HepG2 (cell line): Measurements from ENCODE around the gene AP4M1. TPM values are rescaled to one million over a fixed set of nuclear protein-coding genes. Genes with fewer than 3 reads are reported as not detected.
A peak's percentile ranks its signal among the peaks of the same experiment; 100 is the strongest.

Experiments
- ATAC-seq: fragments of 200-7000 bp; cut with Tn5 transposase; 3 replicates; pipeline ENCODE4 v1.9.1; 2020; ENCODE audit warnings: mild to moderate bottlenecking, moderate library complexity
- BruUV-seq: library from RNA; stranded (reverse); fragments of 400-500 nt; replicated peaks from 2 replicates; lab custom pipeline; 2021; lab: Mats Ljungman, UMichigan
- CTCF ChIA-PET: fragments of 300-600 bp; formaldehyde crosslinking; extraction: SDS; loops from one replicate; lab custom pipeline; 2021; ENCODE audit warnings: low total read pairs, inconsistent platforms, low intra/inter-chr PET ratio; lab: Yijun Ruan, JAX
- POLR2A ChIA-PET: fragments of 350-600 bp; sonication (Branson Sonifier 250); formaldehyde crosslinking; loops from one replicate; lab custom pipeline; 2020; ENCODE audit warnings: antibody characterized with exemption, inconsistent platforms; lab: Yijun Ruan, JAX
- DNase-seq: peaks from one replicate; pipeline ENCODE4 v3.0.0-alpha.2; 2015; ENCODE audit warnings: low spot score
- FAIRE-seq: peaks from 3 replicates; lab custom pipeline; 2011; peaks lifted over from hg19 to GRCh38; lab: Jason Lieb, UNC
- H2AFZ ChIP-seq: one replicate; pipeline ENCODE4 v1.6.1; 2011; ENCODE audit warnings: low read length, inconsistent platforms
- H3K27ac ChIP-seq: fragments of 300-600 bp; 3 replicates; pipeline ENCODE4 v1.8.0; 2011; ENCODE audit warnings: mixed run types, mild to moderate bottlenecking, mixed read lengths, low read length, inconsistent platforms; ENCODE audit not compliant: insufficient read depth; ENCODE audit errors: extremely low read length
- H3K27me3 ChIP-seq, 2 experiments: fragments of 200-600 bp in 1 of 2; 2 replicates in 1 of 2; 3 replicates in 1 of 2; pipeline versions ENCODE4 v1.6.0 to v1.8.0; 2011; ENCODE audit warnings: low read length in 2 of 2, mild to moderate bottlenecking in 2 of 2, moderate library complexity in 2 of 2, inconsistent platforms in 1 of 2; ENCODE audit not compliant: insufficient read depth in 2 of 2, control insufficient read depth in 1 of 2
- H3K36me3 ChIP-seq, 2 experiments: fragments of 200-600 bp in 1 of 2; replicated peaks in 1 of 2; 2 replicates in 1 of 2; 3 replicates in 1 of 2; pipeline versions ENCODE4 v1.5.1 to v1.8.0; 2011; ENCODE audit warnings: low read length in 2 of 2, inconsistent platforms in 1 of 2; ENCODE audit not compliant: insufficient read depth in 2 of 2, control insufficient read depth in 1 of 2
- H3K4me1 ChIP-seq: 2 replicates; pipeline ENCODE4 v1.5.1; 2012; ENCODE audit warnings: low read length, inconsistent platforms; ENCODE audit not compliant: insufficient read depth
- H3K4me2 ChIP-seq: 2 replicates; pipeline ENCODE4 v1.6.0; 2011; ENCODE audit warnings: low read depth, low read length, inconsistent platforms
- H3K4me3 ChIP-seq, 3 experiments: fragments of 200-600 bp in 1 of 3; sonication (generic), shearing (Covaris generic) in 1 of 3; replicated peaks in 1 of 3; 2 replicates each; pipeline ENCODE4 v1.5.1; 2011 to 2016; ENCODE audit warnings: low read length in 3 of 3, inconsistent platforms in 2 of 3, low read depth in 2 of 3, mild to moderate bottlenecking in 2 of 3, control low read depth in 1 of 3, mixed read lengths in 1 of 3; ENCODE audit not compliant: insufficient read depth in 1 of 3
- H3K79me2 ChIP-seq: one replicate; pipeline ENCODE4 v1.6.1; 2011; ENCODE audit warnings: low read length, inconsistent platforms; ENCODE audit not compliant: insufficient read depth
- H3K9ac ChIP-seq: 2 replicates; pipeline ENCODE4 v1.6.0; 2011; ENCODE audit warnings: mild to moderate bottlenecking, low read depth, low read length, inconsistent platforms; ENCODE audit not compliant: insufficient read depth
- H3K9me3 ChIP-seq: 2 replicates; pipeline ENCODE4 v1.5.1; 2012; ENCODE audit warnings: mild to moderate bottlenecking, low read length
- H4K20me1 ChIP-seq: 2 replicates; pipeline ENCODE4 v1.6.0; 2011; ENCODE audit warnings: inconsistent platforms, mild to moderate bottlenecking, low read length, moderate library complexity; ENCODE audit not compliant: insufficient read depth
- ARNT2 ChIP-seq: sonication (generic); formaldehyde crosslinking; IDR thresholded peaks from 2 replicates; pipeline ENCODE4 v1.8.0; 2022; ENCODE audit warnings: mild to moderate bottlenecking, low read depth, missing genetic modification reagents, moderate library complexity
- GPBP1L1 ChIP-seq: sonication (generic); formaldehyde crosslinking; IDR thresholded peaks from 2 replicates; pipeline ENCODE4 v1.5.0; 2020; ENCODE audit warnings: mild to moderate bottlenecking, missing genetic modification reagents
- PAWR ChIP-seq: sonication (generic); formaldehyde crosslinking; IDR thresholded peaks from 2 replicates; pipeline ENCODE4 v1.4.0; 2020; ENCODE audit warnings: missing genetic modification reagents, mild to moderate bottlenecking, borderline replicate concordance
- SALL2 ChIP-seq: sonication (generic); formaldehyde crosslinking; IDR thresholded peaks from 2 replicates; pipeline ENCODE4 v1.8.1; 2023; ENCODE audit warnings: mild to moderate bottlenecking, missing genetic modification reagents, inconsistent platforms
- SCMH1 ChIP-seq: sonication (generic); formaldehyde crosslinking; IDR thresholded peaks from 2 replicates; pipeline ENCODE4 v1.9.0; 2021; ENCODE audit warnings: missing genetic modification reagents, mild to moderate bottlenecking, borderline replicate concordance
- SKI ChIP-seq: fragments of 450-650 bp; IDR thresholded peaks from one replicate; pipeline ENCODE4 v1.6.1; 2018; ENCODE audit warnings: mild to moderate bottlenecking; ENCODE audit not compliant: partially characterized antibody
- ZNF124 ChIP-seq: sonication (generic); formaldehyde crosslinking; IDR thresholded peaks from 2 replicates; pipeline ENCODE4 v1.4.0; 2020; ENCODE audit warnings: missing genetic modification reagents
- ZNF33A ChIP-seq: sonication (generic); formaldehyde crosslinking; IDR thresholded peaks from 2 replicates; pipeline ENCODE4 v1.5.1; 2020; ENCODE audit warnings: missing genetic modification reagents, mild to moderate bottlenecking, moderate library complexity, borderline replicate concordance
- ZNF354B ChIP-seq: sonication (generic); formaldehyde crosslinking; IDR thresholded peaks from 2 replicates; pipeline ENCODE4 v1.8.0; 2022; ENCODE audit warnings: mild to moderate bottlenecking, missing genetic modification reagents
- ZNF552 ChIP-seq: sonication (generic); formaldehyde crosslinking; IDR thresholded peaks from 2 replicates; pipeline ENCODE4 v1.9.0; 2022; ENCODE audit warnings: missing genetic modification reagents, mild to moderate bottlenecking, borderline replicate concordance
- ZNF674 ChIP-seq: sonication (generic); formaldehyde crosslinking; IDR thresholded peaks from 2 replicates; pipeline ENCODE4 v1.5.0; 2020; ENCODE audit warnings: low read depth, mild to moderate bottlenecking, missing genetic modification reagents
- ZNF816 ChIP-seq: sonication (generic); formaldehyde crosslinking; IDR thresholded peaks from 2 replicates; pipeline ENCODE4 v1.8.0; 2022; ENCODE audit warnings: missing genetic modification reagents, mild to moderate bottlenecking, borderline replicate concordance
- ZNF839 ChIP-seq: sonication (generic); formaldehyde crosslinking; IDR thresholded peaks from 2 replicates; pipeline ENCODE4 v1.4.0; 2020; ENCODE audit warnings: missing genetic modification reagents, mild to moderate bottlenecking, borderline replicate concordance
- ZSCAN12 ChIP-seq: sonication (generic); formaldehyde crosslinking; IDR thresholded peaks from 2 replicates; pipeline ENCODE4 v1.9.0; 2021; ENCODE audit warnings: mild to moderate bottlenecking, missing genetic modification reagents
- WGBS: methylation state at CpG from one replicate; pipeline ENCODE4 v1.1.6; 2017; ENCODE audit warnings: low lambda C conversion rate; 5-methylcytosine and 5-hydroxymethylcytosine counted together
- in situ Hi-C: cut with HindIII; loops from 2 replicates; pipeline ENCODE4 v1.10.0; 2017; ENCODE audit warnings: low pct_unique_long_range_greater_than_20kb; ENCODE audit not compliant: extremely low pct_ligation_motif_present
- intact Hi-C: fragments of 100-400 bp; cut with micrococcal nuclease; formaldehyde crosslinking; loops from one replicate; pipeline ENCODE4 v1.10.0; 2022; ENCODE audit not compliant: unreplicated experiment
- polyA plus RNA-seq, 8 experiments: library from polyadenylated mRNA; depleted of rRNA in 3 of 8; stranded (reverse) in 7 of 8; unstranded in 1 of 8; fragments of >200 nt; fragmentation: Illumina TruSeq in 4 of 8; extraction: Trizol in 4 of 8; gene quantifications; 2 replicates each; pipeline versions ENCODE4 v1.2.1 to v1.2.3, GENCODE V29; 2011 to 2016; ENCODE audit warnings: low read depth in 4 of 8, missing spikeins in 1 of 8, mixed read lengths in 1 of 8; ENCODE audit not compliant: insufficient read depth in 1 of 8
- total RNA-seq, 5 experiments: library from RNA; depleted of rRNA; stranded (reverse); fragments of >200 nt; fragmentation: Illumina TruSeq; extraction: Trizol; gene quantifications; 2 replicates each; pipeline ENCODE4 v1.2.3, GENCODE V29; 2016; ENCODE audit warnings: low read depth in 1 of 5
- TF ChIP-seq, protein P1 (sequence below): sonication (generic); formaldehyde crosslinking; conservative IDR thresholded peaks from 2 replicates; pipeline ENCODE4 v1.8.0; 2022; ENCODE audit warnings: missing genetic modification reagents
- TF ChIP-seq, protein P2 (sequence below): IDR thresholded peaks from 2 replicates; pipeline ENCODE4 v1.6.1; 2012; ENCODE audit warnings: low read depth, low read length, improper control_type of control experiment

The AP4M1 gene
- total and polyA plus RNA-seq, 2 of the 13 experiments (the other 11 are each of a cell fraction or from before 2014, with no cell fraction given): 6.3 to 9.7 TPM

GRCh38 chr7:100088095-100088620 is 13.3 kb upstream of the AP4M1 start:
- H4K20me1 ChIP-seq: no peaks in the 10 kb centered on the region
- in situ Hi-C loops (no loop called here), intact Hi-C loops (no loop called here)
- ATAC-seq (0 out of 3 replicates have a peak, but pooled peaks have one; percentile 1), FAIRE-seq (no peak), DNase-seq (no peak)
- H3K9me3 ChIP-seq: no peaks in the 10 kb centered on the region
- 78% methylated on average over 11 of the region's 11 CpGs for WGBS
- ChIA-PET CTCF (no interaction called here), POLR2A (interaction anchor here (1.0 to 2.7 kb wide), 3 partner anchors 13 to 61 kb away, joined by 3 to 29 read pairs (median 4); partner anchors contain the start of genes AP4M1, LAMTOR4, MBLAC1 and MCM7)
- H3K4me2 ChIP-seq: peak overlapping the region; percentile 87
- peak overlapping the region; percentile 74 for H3K27ac ChIP-seq
- TSS peak; percentile 45 for BruUV-seq
- peaks cover 29% of the 10 kb centered on the region for H3K4me1 ChIP-seq
- peak overlapping the region; percentile 20 for H2AFZ ChIP-seq
- H3K36me3 ChIP-seq: peaks cover 18 to 30% of the 10 kb centered on the region in 2 experiments
- H3K4me3 ChIP-seq: peak overlapping the region; percentile 83 to 97 (median 84)
- peaks cover 10% of the 10 kb centered on the region for H3K79me2 ChIP-seq
- no peaks in the 10 kb centered on the region; a peak in 1 of 5 replicates for H3K27me3 ChIP-seq
- H3K9ac ChIP-seq: peak overlapping the region; percentile 96
- TF ChIP-seq, protein P1, sequence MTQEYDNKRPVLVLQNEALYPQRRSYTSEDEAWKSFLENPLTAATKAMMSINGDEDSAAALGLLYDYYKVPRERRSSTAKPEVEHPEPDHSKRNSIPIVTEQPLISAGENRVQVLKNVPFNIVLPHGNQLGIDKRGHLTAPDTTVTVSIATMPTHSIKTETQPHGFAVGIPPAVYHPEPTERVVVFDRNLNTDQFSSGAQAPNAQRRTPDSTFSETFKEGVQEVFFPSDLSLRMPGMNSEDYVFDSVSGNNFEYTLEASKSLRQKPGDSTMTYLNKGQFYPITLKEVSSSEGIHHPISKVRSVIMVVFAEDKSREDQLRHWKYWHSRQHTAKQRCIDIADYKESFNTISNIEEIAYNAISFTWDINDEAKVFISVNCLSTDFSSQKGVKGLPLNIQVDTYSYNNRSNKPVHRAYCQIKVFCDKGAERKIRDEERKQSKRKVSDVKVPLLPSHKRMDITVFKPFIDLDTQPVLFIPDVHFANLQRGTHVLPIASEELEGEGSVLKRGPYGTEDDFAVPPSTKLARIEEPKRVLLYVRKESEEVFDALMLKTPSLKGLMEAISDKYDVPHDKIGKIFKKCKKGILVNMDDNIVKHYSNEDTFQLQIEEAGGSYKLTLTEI (CRISPR knock-in tag): no peak
- TF ChIP-seq ZNF839 (CRISPR knock-in tag) (0 out of 2 replicates have a peak, but pooled peaks have one; percentile 3), ZNF33A (0 out of 2 replicates have a peak, but pooled peaks have one; percentile 55), ZNF552 (no peak), PAWR (CRISPR knock-in tag) (no peak), ARNT2 (no peak), ZSCAN12 (no peak), SALL2 (CRISPR knock-in tag) (no peak), ZNF354B (no peak), ZNF124 (0 out of 2 replicates have a peak, but pooled peaks have one; percentile 6), GPBP1L1 (CRISPR knock-in tag) (no peak), ZNF816 (peak; percentile 7; the same call in 1 of the 2 replicates), ZNF674 (no peak), SKI (no peak), SCMH1 (CRISPR knock-in tag) (no peak)
- TF ChIP-seq, protein P2, sequence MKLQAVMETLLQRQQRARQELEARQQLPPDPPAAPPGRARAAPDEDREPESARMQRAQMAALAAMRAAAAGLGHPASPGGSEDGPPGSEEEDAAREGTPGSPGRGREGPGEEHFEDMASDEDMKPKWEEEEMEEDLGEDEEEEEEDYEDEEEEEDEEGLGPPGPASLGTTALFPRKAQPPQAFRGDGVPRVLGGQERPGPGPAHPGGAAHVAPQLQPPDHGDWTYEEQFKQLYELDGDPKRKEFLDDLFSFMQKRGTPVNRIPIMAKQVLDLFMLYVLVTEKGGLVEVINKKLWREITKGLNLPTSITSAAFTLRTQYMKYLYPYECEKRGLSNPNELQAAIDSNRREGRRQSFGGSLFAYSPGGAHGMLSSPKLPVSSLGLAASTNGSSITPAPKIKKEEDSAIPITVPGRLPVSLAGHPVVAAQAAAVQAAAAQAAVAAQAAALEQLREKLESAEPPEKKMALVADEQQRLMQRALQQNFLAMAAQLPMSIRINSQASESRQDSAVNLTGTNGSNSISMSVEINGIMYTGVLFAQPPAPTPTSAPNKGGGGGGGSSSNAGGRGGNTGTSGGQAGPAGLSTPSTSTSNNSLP: no peak
